WTC11 (cell line): ENCODE data around the gene BICD1.

Experiments used
- ATF1 ChIP-seq: sonication (generic); formaldehyde crosslinking; IDR thresholded peaks from 2 replicates; pipeline ENCODE4 v1.8.1; 2023; ENCODE audit warnings: mild to moderate bottlenecking, moderate library complexity, missing genetic modification reagents
- CTCF ChIP-seq: fragments of 200-600 bp; IDR thresholded peaks from 2 replicates; pipeline ENCODE4 v1.8.0; 2022; ENCODE audit warnings: antibody characterized with exemption
- KAT7 ChIP-seq: sonication (generic); formaldehyde crosslinking; IDR thresholded peaks from 2 replicates; pipeline ENCODE4 v1.8.1; 2023; ENCODE audit warnings: missing genetic modification reagents, mild to moderate bottlenecking, borderline replicate concordance

GRCh38 chr12:32217354-32218310 lies 111.0 kb downstream of the BICD1 start:
- no peak for TF ChIP-seq ATF1 (CRISPR knock-in tag)
- TF ChIP-seq CTCF: no peak
- TF ChIP-seq KAT7 (CRISPR knock-in tag): no peak
